HepG2 (cell line): Measurements from ENCODE around the gene TATDN2. TPM values are rescaled to one million over a fixed set of nuclear protein-coding genes. Genes with fewer than 3 reads are reported as not detected.

Experiments
- ATAC-seq: fragments of 200-7000 bp; cut with Tn5 transposase; 3 replicates; pipeline ENCODE4 v1.9.1; 2020; ENCODE audit warnings: mild to moderate bottlenecking, moderate library complexity
- BruUV-seq: library from RNA; stranded (reverse); fragments of 400-500 nt; replicated peaks from 2 replicates; lab custom pipeline; 2021; lab: Mats Ljungman, UMichigan
- CTCF ChIA-PET: fragments of 300-600 bp; formaldehyde crosslinking; extraction: SDS; loops from one replicate; lab custom pipeline; 2021; ENCODE audit warnings: low total read pairs, inconsistent platforms, low intra/inter-chr PET ratio; lab: Yijun Ruan, JAX
- POLR2A ChIA-PET: fragments of 350-600 bp; sonication (Branson Sonifier 250); formaldehyde crosslinking; loops from one replicate; lab custom pipeline; 2020; ENCODE audit warnings: antibody characterized with exemption, inconsistent platforms; lab: Yijun Ruan, JAX
- DNase-seq: peaks from one replicate; pipeline ENCODE4 v3.0.0-alpha.2; 2015; ENCODE audit warnings: low spot score
- FAIRE-seq: peaks from 3 replicates; lab custom pipeline; 2011; peaks lifted over from hg19 to GRCh38; lab: Jason Lieb, UNC
- H2AFZ ChIP-seq: one replicate; pipeline ENCODE4 v1.6.1; 2011; ENCODE audit warnings: low read length, inconsistent platforms
- H3K27ac ChIP-seq: fragments of 300-600 bp; 3 replicates; pipeline ENCODE4 v1.8.0; 2011; ENCODE audit warnings: mixed run types, mild to moderate bottlenecking, mixed read lengths, low read length, inconsistent platforms; ENCODE audit not compliant: insufficient read depth; ENCODE audit errors: extremely low read length
- H3K27me3 ChIP-seq, 2 experiments: fragments of 200-600 bp in 1 of 2; 2 replicates in 1 of 2; 3 replicates in 1 of 2; pipeline versions ENCODE4 v1.6.0 to v1.8.0; 2011; ENCODE audit warnings: low read length in 2 of 2, mild to moderate bottlenecking in 2 of 2, moderate library complexity in 2 of 2, inconsistent platforms in 1 of 2; ENCODE audit not compliant: insufficient read depth in 2 of 2, control insufficient read depth in 1 of 2
- H3K36me3 ChIP-seq, 2 experiments: fragments of 200-600 bp in 1 of 2; replicated peaks in 1 of 2; 2 replicates in 1 of 2; 3 replicates in 1 of 2; pipeline versions ENCODE4 v1.5.1 to v1.8.0; 2011; ENCODE audit warnings: low read length in 2 of 2, inconsistent platforms in 1 of 2; ENCODE audit not compliant: insufficient read depth in 2 of 2, control insufficient read depth in 1 of 2
- H3K4me1 ChIP-seq: 2 replicates; pipeline ENCODE4 v1.5.1; 2012; ENCODE audit warnings: low read length, inconsistent platforms; ENCODE audit not compliant: insufficient read depth
- H3K4me2 ChIP-seq: 2 replicates; pipeline ENCODE4 v1.6.0; 2011; ENCODE audit warnings: low read depth, low read length, inconsistent platforms
- H3K4me3 ChIP-seq, 3 experiments: fragments of 200-600 bp in 1 of 3; sonication (generic), shearing (Covaris generic) in 1 of 3; replicated peaks in 1 of 3; 2 replicates each; pipeline ENCODE4 v1.5.1; 2011 to 2016; ENCODE audit warnings: low read length in 3 of 3, inconsistent platforms in 2 of 3, low read depth in 2 of 3, mild to moderate bottlenecking in 2 of 3, control low read depth in 1 of 3, mixed read lengths in 1 of 3; ENCODE audit not compliant: insufficient read depth in 1 of 3
- H3K79me2 ChIP-seq: one replicate; pipeline ENCODE4 v1.6.1; 2011; ENCODE audit warnings: low read length, inconsistent platforms; ENCODE audit not compliant: insufficient read depth
- H3K9ac ChIP-seq: 2 replicates; pipeline ENCODE4 v1.6.0; 2011; ENCODE audit warnings: mild to moderate bottlenecking, low read depth, low read length, inconsistent platforms; ENCODE audit not compliant: insufficient read depth
- H3K9me3 ChIP-seq: 2 replicates; pipeline ENCODE4 v1.5.1; 2012; ENCODE audit warnings: mild to moderate bottlenecking, low read length
- H4K20me1 ChIP-seq: 2 replicates; pipeline ENCODE4 v1.6.0; 2011; ENCODE audit warnings: inconsistent platforms, mild to moderate bottlenecking, low read length, moderate library complexity; ENCODE audit not compliant: insufficient read depth
- ASH2L ChIP-seq: fragments of 300-600, 200-600 bp; sonication (generic); IDR thresholded peaks from 2 replicates; pipeline ENCODE4 v1.7.0; 2017; ENCODE audit warnings: low read depth, mild to moderate bottlenecking, moderate library complexity, mixed read lengths, low read length; ENCODE audit not compliant: insufficient read length
- CHD2 ChIP-seq: IDR thresholded peaks from 2 replicates; pipeline ENCODE4 v1.6.1; 2011; ENCODE audit warnings: low read depth, low read length, improper control_type of control experiment
- ERF ChIP-seq: IDR thresholded peaks from 2 replicates; pipeline ENCODE4 v1.6.1; 2018; ENCODE audit warnings: missing biosample characterization, missing genetic modification reagents
- ETV5 ChIP-seq: IDR thresholded peaks from 2 replicates; pipeline ENCODE4 v1.6.1; 2018; ENCODE audit warnings: missing biosample characterization, missing genetic modification reagents, inconsistent platforms, borderline replicate concordance
- HOXA7 ChIP-seq: sonication (generic); formaldehyde crosslinking; IDR thresholded peaks from 2 replicates; pipeline ENCODE4 v1.8.1; 2022; ENCODE audit warnings: mild to moderate bottlenecking, missing genetic modification reagents, moderate library complexity
- JUNB ChIP-seq: sonication (generic); formaldehyde crosslinking; IDR thresholded peaks from 2 replicates; pipeline ENCODE4 v1.8.0; 2022; ENCODE audit warnings: missing genetic modification reagents, mild to moderate bottlenecking, borderline replicate concordance
- MEF2D ChIP-seq: sonication (generic); formaldehyde crosslinking; IDR thresholded peaks from 2 replicates; pipeline ENCODE4 v1.5.1; 2020; ENCODE audit warnings: mild to moderate bottlenecking, missing genetic modification reagents
- MIXL1 ChIP-seq: IDR thresholded peaks from 2 replicates; pipeline ENCODE4 v1.6.1; 2016
- RORA ChIP-seq: sonication (generic); formaldehyde crosslinking; IDR thresholded peaks from 2 replicates; pipeline ENCODE4 v1.5.0; 2020; ENCODE audit warnings: mild to moderate bottlenecking, missing genetic modification reagents, moderate library complexity
- SMARCC2 ChIP-seq: fragments of 450-650 bp; IDR thresholded peaks from 2 replicates; pipeline ENCODE4 v1.6.1; 2017; ENCODE audit warnings: antibody characterized with exemption, mild to moderate bottlenecking
- THAP11 ChIP-seq: IDR thresholded peaks from 2 replicates; pipeline ENCODE4 v1.6.1; 2016; ENCODE audit warnings: missing biosample characterization, missing genetic modification reagents
- YY1 ChIP-seq: IDR thresholded peaks from 2 replicates; pipeline ENCODE4 v1.6.1; 2011; ENCODE audit warnings: low read length, low read depth, moderate library complexity, mild to moderate bottlenecking; ENCODE audit not compliant: insufficient read depth, insufficient replicate concordance
- ZBTB10 ChIP-seq: sonication (generic); formaldehyde crosslinking; IDR thresholded peaks from 2 replicates; pipeline ENCODE4 v1.4.0; 2020; ENCODE audit warnings: missing genetic modification reagents, borderline replicate concordance
- ZBTB3 ChIP-seq: sonication (generic); formaldehyde crosslinking; IDR thresholded peaks from 2 replicates; pipeline ENCODE4 v1.4.0; 2020; ENCODE audit warnings: low read depth, mild to moderate bottlenecking, moderate library complexity, missing genetic modification reagents, borderline replicate concordance
- ZNF142 ChIP-seq: sonication (generic); formaldehyde crosslinking; IDR thresholded peaks from 2 replicates; pipeline ENCODE4 v1.4.0; 2020; ENCODE audit warnings: missing genetic modification reagents
- ZNF326 ChIP-seq: sonication (generic); formaldehyde crosslinking; IDR thresholded peaks from 2 replicates; pipeline ENCODE4 v1.4.0; 2020; ENCODE audit warnings: missing genetic modification reagents, borderline replicate concordance
- ZNF556 ChIP-seq: sonication (generic); formaldehyde crosslinking; IDR thresholded peaks from 2 replicates; pipeline ENCODE4 v1.4.0; 2020; ENCODE audit warnings: mild to moderate bottlenecking, missing genetic modification reagents, borderline replicate concordance
- ZNF674 ChIP-seq: sonication (generic); formaldehyde crosslinking; IDR thresholded peaks from 2 replicates; pipeline ENCODE4 v1.5.0; 2020; ENCODE audit warnings: low read depth, mild to moderate bottlenecking, missing genetic modification reagents
- WGBS: methylation state at CpG from one replicate; pipeline ENCODE4 v1.1.6; 2017; ENCODE audit warnings: low lambda C conversion rate; 5-methylcytosine and 5-hydroxymethylcytosine counted together
- in situ Hi-C: cut with HindIII; loops from 2 replicates; pipeline ENCODE4 v1.10.0; 2017; ENCODE audit warnings: low pct_unique_long_range_greater_than_20kb; ENCODE audit not compliant: extremely low pct_ligation_motif_present
- intact Hi-C: fragments of 100-400 bp; cut with micrococcal nuclease; formaldehyde crosslinking; loops from one replicate; pipeline ENCODE4 v1.10.0; 2022; ENCODE audit not compliant: unreplicated experiment
- polyA plus RNA-seq, 8 experiments: library from polyadenylated mRNA; depleted of rRNA in 3 of 8; stranded (reverse) in 7 of 8; unstranded in 1 of 8; fragments of >200 nt; fragmentation: Illumina TruSeq in 4 of 8; extraction: Trizol in 4 of 8; gene quantifications; 2 replicates each; pipeline versions ENCODE4 v1.2.1 to v1.2.3, GENCODE V29; 2011 to 2016; ENCODE audit warnings: low read depth in 4 of 8, missing spikeins in 1 of 8, mixed read lengths in 1 of 8; ENCODE audit not compliant: insufficient read depth in 1 of 8
- total RNA-seq, 5 experiments: library from RNA; depleted of rRNA; stranded (reverse); fragments of >200 nt; fragmentation: Illumina TruSeq; extraction: Trizol; gene quantifications; 2 replicates each; pipeline ENCODE4 v1.2.3, GENCODE V29; 2016; ENCODE audit warnings: low read depth in 1 of 5

The TATDN2 gene
- total and polyA plus RNA-seq, 2 of the 13 experiments (the other 11 are each of a cell fraction or from before 2014, with no cell fraction given), result 12.1 to 21.9 TPM

DNA sequence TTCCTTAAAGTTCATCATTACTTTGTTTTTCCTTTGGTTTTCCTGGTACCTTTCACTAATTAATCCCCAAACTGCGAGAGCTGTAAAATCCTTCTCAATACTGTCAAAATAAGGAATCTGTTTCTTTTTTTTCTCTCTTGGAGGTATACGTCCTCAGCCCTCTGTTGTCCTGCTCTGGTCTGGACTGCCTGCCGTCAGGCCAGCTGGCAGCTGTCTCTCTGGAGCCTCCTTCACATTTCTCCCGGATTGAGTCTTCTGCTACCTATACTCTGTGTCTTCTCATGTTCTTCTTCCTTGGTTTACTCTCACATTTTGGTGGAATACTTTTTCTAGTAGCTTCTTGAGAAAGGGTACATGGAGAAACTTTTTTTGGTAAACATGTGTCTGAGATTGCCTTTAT is 13.8 kb downstream of the TATDN2 start:
- Histone ChIP-seq H3K36me3 (peaks cover 23 to 70% of the 10 kb centered on the region in 2 experiments), H3K79me2 (peaks cover 81% of the 10 kb centered on the region), H3K9me3 (no peaks in the 10 kb centered on the region), H3K27ac (no peak overlapping the region), H2AFZ (no peak overlapping the region), H3K4me1 (peaks cover 25% of the 10 kb centered on the region), H4K20me1 (peaks cover 15% of the 10 kb centered on the region; the same call in 1 of the 2 replicates), H3K9ac (no peak overlapping the region), H3K4me2 (no peak overlapping the region), H3K4me3 (no peak overlapping the region), H3K27me3 (no peaks in the 10 kb centered on the region)
- whole genome bisulfite sequencing, result 90% methylated on average over 4 of the region's 4 CpGs
- CTCF ChIA-PET, result no interaction called here
- no peak for DNase-seq
- ATAC-seq, result no peak
- in situ Hi-C loops, result no loop called here
- POLR2A ChIA-PET, result interaction anchor here (2.9 kb wide), 1 partner anchor 14 kb away, joined by 16 read pairs; the partner anchor contains the start of gene TATDN2
- FAIRE-seq, result no peak
- BruUV-seq, result no TSS peak
- intact Hi-C loops, result no loop called here
- no peak for TF ChIP-seq ZBTB3 (CRISPR knock-in tag)
- TF ChIP-seq JUNB (CRISPR knock-in tag), result no peak
- TF ChIP-seq MIXL1 (CRISPR knock-in tag), result no peak
- TF ChIP-seq MEF2D (CRISPR knock-in tag), result no peak
- TF ChIP-seq CHD2, result no peak
- no peak for TF ChIP-seq ASH2L
- TF ChIP-seq YY1, result no peak
- no peak for TF ChIP-seq RORA (CRISPR knock-in tag)
- no peak for TF ChIP-seq HOXA7 (CRISPR knock-in tag)
- no peak for TF ChIP-seq ETV5
- TF ChIP-seq ZNF674 (CRISPR knock-in tag), result no peak
- TF ChIP-seq ZBTB10, result no peak
- no peak for TF ChIP-seq ERF (CRISPR knock-in tag)
- TF ChIP-seq ZNF326 (CRISPR knock-in tag), result no peak
- no peak for TF ChIP-seq ZNF142 (CRISPR knock-in tag)
- TF ChIP-seq ZNF556, result no peak
- no peak for TF ChIP-seq THAP11 (CRISPR knock-in tag)
- TF ChIP-seq SMARCC2, result no peak
